ENCODE measurements around the gene MSH2. TPM values are rescaled to one million over a fixed set of nuclear protein-coding genes. Genes with fewer than 3 reads are reported as not detected.

Gene MSH2
- total and polyA plus RNA-seq, 11 donors, result 4.4 to 19.0 (median 11.6) TPM

DNA sequence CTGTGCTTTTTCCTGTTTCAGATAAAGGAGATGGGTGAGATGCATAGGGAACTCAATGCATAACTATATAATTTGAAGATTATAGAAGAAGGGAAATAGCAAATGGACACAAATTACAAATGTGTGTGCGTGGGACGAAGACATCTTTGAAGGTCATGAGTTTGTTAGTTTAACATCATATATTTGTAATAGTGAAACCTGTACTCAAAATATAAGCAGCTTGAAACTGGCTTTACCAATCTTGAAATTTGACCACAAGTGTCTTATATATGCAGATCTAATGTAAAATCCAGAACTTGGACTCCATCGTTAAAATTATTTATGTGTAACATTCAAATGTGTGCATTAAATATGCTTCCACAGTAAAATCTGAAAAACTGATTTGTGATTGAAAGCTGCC lies 16.4 kb upstream of the MSH2 start:
- Histone ChIP-seq H3K9me3 (no peaks in the 10 kb centered on the region), H3K4me1 (no peaks in the 10 kb centered on the region), H3K4me3 (no peak overlapping the region), H3K36me3 (no peaks in the 10 kb centered on the region), H3K27me3 (no peaks in the 10 kb centered on the region), H3K27ac (no peak overlapping the region)
- ATAC-seq (no peak), DNase-seq (no peak)
- 86 to 93% (median 90%) methylated on average over 3 of the region's 3 CpGs for WGBS, 4 donors
- TF ChIP-seq CTCF (IDR thresholded peaks at IDR 0.05) (no peak), POLR2A (IDR thresholded peaks at IDR 0.05) (no peak)
- intact Hi-C loops (cut with DNase I), result loop anchor here in 1 of 10 donors (2.0 kb wide), 1 partner anchor 52 kb away; no protein-coding TSS in a partner anchor

- no peak overlapping the region for H3K4me3 ChIP-seq
- H3K27ac ChIP-seq, result no peak overlapping the region
- no peak for TF ChIP-seq CTCF (IDR thresholded peaks at IDR 0.05)
- no peak for TF ChIP-seq POLR2A (IDR thresholded peaks at IDR 0.05)
- H3K9me3 ChIP-seq, result no peaks in the 10 kb centered on the region
- WGBS, 4 donors, result 54 to 64% (median 60%) methylated on average over 2 of the region's 2 CpGs
- DNase-seq (no peak), ATAC-seq (no peak)
- H3K27me3 ChIP-seq, result no peaks in the 10 kb centered on the region
- intact Hi-C loops (cut with DNase I), result loop anchor here in 9 of 10 donors (1.0 to 2.0 kb wide), 3 partner anchors 52 to 54 kb away; no protein-coding TSS in a partner anchor
- H3K4me1 ChIP-seq, result no peaks in the 10 kb centered on the region
- no peaks in the 10 kb centered on the region for H3K36me3 ChIP-seq
These were observed 14.1 kb upstream of the MSH2 start for GRCh38 chr2:47388888-47389287.

GRCh38 chr2:47389692-47390091 lies 13.3 kb upstream of the MSH2 start:
- no peak for ATAC-seq
- no peaks in the 10 kb centered on the region for H3K36me3 ChIP-seq
- intact Hi-C loops (cut with DNase I), result loop anchor here in 3 of 10 donors (2.0 kb wide), 2 partner anchors 53 to 55 kb away; no protein-coding TSS in a partner anchor
- DNase-seq, result no peak
- H3K27me3 ChIP-seq, result no peaks in the 10 kb centered on the region
- 83 to 84% (median 84%) methylated on average over 1 of the region's 1 CpG for WGBS, 4 donors
- H3K27ac ChIP-seq, result no peak overlapping the region
- H3K4me3 ChIP-seq, result no peak overlapping the region
- no peaks in the 10 kb centered on the region for H3K9me3 ChIP-seq
- H3K4me1 ChIP-seq, result no peaks in the 10 kb centered on the region
- TF ChIP-seq CTCF (IDR thresholded peaks at IDR 0.05), result no peak

GRCh38 chr2:47401789-47402554 lies 984 bp upstream of the MSH2 start:
- peak overlapping the region in 6 of 12 donors; percentile 61 to 75 (median 70) for H3K27ac ChIP-seq
- DNase-seq (no peak), ATAC-seq (no peak)
- no peaks in the 10 kb centered on the region for H3K27me3 ChIP-seq
- H3K9me3 ChIP-seq, result no peaks in the 10 kb centered on the region
- no peaks in the 10 kb centered on the region for H3K36me3 ChIP-seq
- peaks cover 0 to 21% (median 11%) of the 10 kb centered on the region in 12 donors for H3K4me1 ChIP-seq
- H3K4me3 ChIP-seq, result peak overlapping the region in 11 of 12 donors; percentile 71 to 98 (median 87)
- 60 to 74% (median 71%) methylated on average over 36 of the region's 36 CpGs for WGBS, 4 donors
- intact Hi-C loops (cut with DNase I), result no loop called here
- TF ChIP-seq POLR2A (IDR thresholded peaks at IDR 0.05) (no peak), CTCF (IDR thresholded peaks at IDR 0.05) (no peak)
